NCI-H2107 (cell line): ENCODE data around the gene CLDN17.

Source experiments
- DNase-seq: peaks from one replicate; lab custom pipeline; 2025; lab: John Stamatoyannopoulos, UW

CLDN17 gene

DNA sequence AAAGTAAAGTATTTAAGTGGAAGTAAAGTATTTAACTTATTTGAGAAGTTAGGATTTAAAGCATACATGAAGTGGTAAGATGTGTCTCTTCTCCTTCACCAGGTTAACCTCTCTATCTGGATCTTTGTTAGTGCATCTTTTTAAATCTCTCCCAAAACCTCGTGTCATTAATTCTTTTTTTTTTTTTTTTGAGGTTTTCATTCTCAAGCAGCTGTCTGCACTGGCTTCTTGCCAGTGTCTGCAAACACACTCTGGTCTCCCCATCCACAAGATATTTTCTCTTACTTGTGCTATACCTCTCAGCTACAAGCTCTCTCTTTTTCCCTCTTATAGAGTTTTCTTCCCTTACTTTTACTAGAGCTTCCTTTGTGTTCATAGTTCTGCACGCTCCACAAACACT, 49.0 kb downstream of the CLDN17 start:
- no peak for DNase-seq

DNA sequence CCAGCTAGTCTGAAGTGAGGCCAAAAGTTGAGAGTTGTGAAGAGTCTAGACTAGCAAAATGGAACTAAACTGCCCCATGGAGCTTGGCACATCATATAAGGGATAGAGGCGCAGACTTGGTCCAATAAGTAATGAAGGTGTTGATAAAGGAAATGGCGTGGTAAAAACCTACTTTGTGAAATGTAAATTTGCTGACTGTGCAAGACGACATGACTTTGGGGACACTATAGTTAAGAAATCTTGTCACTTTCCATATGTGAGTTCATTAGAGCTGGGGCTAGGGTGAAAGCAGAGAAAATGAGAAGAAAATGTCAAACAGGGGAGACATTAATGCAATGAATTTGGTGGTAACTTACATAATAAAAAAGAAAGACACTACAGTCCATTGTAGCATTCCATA, 50.1 kb downstream of the CLDN17 start:
- no peak for DNase-seq
